ENCODE measurements around the gene NOXA1.

Gene NOXA1

DNA sequence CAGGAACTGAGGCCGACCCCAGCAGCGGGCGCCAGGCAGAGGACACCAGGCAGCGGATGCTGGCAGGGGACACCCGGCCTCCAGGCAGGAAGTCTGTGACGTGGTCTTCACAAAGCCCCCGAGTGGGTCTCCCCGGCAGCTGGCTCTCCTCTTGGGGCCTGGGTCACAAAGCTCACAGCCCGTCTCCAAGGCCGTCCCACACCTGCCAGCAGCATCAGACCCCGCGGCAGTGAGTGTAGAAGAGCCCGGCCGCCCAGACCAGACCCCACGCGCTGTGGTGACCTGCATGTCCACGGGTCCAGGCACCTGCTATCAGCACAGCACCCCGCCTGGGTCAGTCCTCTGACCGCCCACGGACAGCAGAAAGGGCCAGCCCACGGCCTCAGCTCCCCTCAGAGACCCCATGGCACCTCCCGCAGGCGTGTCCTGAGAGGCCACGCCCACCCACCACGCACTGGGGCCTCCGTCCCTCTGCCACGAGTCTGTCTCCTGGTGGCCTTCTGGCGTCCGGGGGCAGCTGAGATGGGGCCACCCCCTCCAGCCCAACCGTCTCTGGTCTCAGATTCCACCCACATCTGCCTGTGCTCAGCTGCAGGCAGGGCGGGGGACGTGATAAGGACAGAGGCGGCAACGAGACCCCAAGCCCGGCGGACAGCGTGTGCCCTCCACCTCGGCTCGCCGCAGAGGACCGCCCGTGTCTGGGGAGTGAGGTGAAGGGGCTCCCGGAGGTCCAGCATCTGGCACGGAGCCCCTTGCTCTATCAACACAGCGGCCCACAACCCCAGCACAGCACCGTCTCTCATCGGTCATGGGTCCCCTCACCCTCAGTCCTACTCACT is 34.4 kb upstream of the NOXA1 start:
- no peak for DNase-seq

DNA sequence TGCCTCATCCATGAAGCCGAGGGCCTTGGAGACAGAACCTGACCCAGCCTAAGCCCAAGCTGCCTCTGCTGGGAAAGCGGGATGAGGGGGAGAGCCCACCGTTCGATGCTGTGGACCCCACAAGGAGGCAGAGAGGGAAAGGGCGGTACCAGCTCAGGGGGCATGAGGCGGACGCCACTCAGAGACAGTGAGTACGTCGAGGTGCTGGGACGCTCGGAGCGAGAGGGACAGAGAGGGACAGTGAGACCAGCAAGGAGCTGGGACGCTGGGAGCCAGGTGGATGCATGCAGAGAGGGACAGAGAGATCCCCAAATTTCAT is 33.8 kb upstream of the NOXA1 start:
- no peak for DNase-seq

DNA sequence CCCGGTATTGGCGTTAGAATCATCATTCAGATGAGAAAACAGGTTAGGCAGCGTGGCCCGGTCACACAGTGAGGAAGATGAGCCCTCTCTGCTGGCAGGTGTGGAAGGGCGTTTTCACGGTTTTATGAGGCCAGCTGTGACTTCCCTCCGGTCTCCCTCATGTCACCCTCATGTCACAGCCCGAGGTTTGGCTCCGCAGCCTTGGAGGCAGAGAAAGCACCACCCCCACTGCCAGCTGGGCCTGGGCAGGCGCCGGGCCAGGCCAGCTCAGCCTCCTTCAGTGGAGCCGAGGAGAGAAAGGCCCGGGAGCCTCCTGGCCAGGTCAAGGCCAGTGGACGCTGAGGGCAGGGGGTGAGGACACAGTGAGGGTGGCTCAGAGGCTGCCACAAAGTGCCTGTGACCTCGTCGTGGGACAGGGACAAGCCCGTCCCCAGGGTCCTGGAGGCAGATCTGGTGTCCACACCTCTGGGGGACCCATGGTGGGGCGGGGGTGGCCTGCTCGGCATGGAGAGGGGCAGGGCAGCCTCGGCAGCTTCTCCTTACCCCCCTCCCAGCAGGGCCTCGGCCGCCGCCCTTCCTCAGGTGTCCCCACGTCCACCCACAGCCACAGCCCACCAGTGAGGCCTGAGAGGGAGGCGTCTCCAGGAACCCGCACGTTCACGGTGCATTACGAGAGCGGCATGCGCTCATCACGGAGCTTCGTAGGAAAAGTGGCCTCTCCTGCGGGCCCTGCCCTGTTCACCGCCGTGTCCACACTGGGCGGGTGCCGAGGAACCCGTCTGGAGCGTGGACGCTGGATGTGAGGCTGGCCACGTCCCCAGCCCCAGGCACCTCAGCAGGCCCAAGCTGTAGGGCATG is 32.4 kb upstream of the NOXA1 start:
- DNase-seq, result no peak

DNA sequence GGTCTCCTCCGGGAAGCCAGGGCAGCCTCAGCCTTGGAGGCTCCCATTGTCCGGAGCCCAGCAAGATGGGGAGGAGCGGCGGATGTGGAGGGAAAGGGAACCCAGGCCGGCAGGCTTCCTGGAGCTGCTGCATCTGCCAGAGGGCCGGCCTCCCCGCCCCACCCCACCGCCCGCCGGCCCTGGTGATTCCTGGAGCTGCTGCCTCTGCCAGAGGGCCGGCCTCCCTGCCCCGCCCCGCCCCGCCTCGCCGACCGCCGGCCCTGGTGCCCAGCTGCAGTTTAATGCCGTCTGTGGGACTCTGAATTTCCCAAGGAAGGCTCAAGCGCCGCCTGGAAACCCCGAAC is 31.8 kb upstream of the NOXA1 start:
- DNase-seq, result no peak

DNA sequence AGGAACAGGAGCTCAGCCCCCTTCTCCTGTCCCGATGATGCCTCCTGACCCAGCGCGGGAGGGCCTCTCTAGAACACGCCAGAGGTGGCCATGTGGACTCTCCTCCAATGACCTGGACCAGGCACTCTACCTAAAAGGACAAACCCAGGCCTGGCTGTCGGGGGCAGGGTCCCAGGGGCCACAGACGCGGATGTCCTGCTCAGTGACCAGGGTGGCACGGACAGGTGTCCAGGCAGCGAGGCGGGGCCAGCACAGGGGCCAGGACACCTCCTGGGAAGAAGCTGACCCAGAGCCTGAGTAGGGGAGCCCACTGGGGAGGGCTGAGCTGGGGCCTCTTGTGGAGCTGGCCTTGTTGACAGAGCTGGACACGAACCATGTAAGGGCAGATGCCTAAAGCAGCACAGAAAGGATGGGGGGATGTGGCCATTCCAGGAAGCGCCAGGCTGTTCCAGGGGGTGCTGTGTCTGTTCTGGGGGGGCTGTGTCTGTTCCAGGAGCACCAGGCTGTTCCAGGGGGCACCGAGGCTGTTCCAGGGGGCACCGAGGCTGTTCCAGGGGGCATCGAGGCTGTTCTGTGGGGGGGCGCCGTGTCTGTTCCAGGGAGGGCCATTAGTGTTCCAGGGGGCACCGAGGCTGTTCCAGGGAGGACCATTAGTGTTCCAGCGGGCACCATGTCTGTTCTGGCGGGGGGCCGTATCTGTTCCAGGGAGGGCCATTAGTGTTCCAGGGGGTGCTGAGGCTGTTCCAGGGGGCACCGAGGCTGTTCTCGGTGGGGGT is 30.8 kb upstream of the NOXA1 start:
- no peak for DNase-seq

DNA sequence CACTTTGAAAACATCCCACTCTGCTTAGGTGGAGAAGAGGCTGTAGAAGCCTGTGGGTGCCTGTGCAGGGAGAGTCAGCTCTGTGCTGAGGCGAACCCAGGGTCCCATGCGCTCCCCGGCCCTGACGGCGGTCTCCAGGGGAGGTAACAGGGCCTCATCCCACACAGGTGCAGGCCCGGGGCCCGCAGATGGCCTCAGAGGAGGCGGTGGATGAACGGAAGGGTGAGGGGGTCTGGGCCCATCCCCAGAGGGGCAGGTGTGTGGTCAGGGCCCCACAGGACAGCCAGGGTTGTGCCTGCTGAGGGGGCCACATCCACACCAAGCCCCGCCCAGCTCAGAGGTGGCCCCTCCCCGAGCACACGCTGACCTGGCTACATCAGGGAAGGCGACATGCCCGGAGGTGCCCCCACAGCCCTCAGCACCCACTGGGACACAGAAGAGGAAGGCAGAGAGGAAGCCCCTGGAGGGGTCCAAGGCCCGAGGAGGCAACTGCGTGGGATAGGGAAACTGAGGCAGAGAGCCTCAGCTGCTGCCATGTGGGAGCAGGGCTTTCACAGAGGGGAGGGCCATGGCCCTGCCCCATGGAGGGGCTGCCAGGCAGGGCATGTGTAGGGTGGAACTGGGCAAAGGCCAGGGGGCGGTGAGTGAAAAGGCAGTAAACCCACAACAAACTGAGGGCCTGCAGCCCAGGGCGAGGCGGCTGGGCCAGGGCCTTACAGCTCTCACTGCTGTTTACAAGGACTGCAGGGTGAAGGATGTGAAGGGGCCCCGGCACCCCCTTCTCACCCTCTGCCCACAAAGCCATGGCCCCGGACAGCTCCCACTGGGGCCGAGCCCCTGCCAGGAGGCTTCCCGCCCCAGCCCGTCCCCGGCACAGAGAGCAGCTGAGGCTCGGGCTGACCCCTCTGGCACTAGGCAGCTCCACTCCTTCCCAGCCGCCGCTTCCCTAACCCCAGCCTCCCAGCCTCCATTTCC is 29.7 kb upstream of the NOXA1 start:
- no peak for DNase-seq

DNA sequence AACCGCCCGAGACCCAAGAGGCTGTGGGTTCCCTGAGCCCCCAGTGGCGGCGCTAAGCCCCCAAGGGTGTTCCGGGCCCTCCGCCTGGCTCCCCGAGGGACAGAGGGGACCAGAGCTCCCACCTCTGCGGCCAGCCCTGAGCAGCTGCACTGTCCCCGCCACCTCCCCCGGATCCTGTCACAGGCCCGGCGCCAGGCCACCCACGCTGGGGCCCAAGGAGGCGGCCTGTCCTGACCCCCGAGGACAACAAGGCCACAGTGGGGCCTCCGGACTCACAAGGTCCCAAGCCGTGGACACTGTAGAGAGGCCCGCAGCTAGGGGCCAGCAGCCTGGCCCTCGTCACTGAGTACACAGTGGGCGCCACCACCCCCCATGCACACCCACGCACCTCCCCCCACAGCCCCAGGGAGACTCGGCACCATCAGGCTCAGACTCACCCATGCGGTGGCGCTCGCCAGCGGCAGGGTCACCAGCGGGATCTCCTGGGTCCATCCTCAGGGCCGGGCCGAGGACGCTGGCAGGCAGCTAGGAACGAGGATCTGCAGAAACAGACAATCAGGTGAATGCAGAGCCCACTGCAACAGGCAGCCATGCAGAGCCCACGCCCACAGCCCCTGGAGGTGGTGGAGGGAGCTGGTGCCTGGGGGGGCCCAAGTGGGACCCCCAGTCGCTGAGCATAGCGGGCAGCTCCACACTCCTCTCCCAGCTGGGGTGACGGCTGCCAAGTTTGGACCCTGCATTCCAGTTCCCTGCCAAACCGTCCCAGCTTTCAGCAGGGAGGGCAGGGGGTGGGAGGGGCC is 28.1 kb upstream of the NOXA1 start:
- DNase-seq, result no peak

DNA sequence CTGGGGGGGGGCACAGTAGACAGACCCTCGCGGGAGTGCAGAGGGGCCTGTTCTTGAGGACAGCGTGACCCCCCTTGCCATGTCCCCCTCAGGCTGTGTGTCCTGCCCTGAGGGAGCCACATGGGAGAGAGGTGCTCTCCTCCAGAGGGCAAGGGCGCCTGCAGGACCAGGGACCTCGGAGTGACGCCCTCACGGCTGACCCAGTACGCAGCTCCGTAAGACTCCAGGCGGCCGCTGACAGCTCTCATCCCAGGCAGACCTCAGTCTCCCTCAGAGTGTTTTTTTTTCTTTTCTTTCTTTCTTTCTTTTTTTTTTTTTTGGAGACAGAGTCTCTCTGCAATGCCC is 27.6 kb upstream of the NOXA1 start:
- DNase-seq, result no peak

DNA sequence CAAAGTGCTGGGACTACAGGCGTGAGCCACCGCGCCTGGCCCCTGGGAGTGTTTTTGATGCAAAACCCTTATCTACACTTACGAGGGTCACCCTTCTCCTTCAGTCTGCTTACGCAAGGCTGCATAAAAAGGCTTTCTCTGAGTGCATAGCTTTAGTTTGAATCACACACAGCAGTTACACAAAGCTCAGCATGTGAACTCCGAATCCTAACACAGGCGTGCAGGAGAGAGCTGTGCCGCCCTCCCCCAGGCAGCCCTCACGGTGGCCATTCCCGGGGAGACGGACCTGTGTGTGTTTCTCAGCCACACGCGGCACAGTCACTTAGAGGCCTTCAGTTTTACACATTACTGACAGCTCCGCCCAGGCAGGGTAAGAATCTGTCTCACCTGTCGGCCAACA is 27.0 kb upstream of the NOXA1 start:
- no peak for DNase-seq

DNA sequence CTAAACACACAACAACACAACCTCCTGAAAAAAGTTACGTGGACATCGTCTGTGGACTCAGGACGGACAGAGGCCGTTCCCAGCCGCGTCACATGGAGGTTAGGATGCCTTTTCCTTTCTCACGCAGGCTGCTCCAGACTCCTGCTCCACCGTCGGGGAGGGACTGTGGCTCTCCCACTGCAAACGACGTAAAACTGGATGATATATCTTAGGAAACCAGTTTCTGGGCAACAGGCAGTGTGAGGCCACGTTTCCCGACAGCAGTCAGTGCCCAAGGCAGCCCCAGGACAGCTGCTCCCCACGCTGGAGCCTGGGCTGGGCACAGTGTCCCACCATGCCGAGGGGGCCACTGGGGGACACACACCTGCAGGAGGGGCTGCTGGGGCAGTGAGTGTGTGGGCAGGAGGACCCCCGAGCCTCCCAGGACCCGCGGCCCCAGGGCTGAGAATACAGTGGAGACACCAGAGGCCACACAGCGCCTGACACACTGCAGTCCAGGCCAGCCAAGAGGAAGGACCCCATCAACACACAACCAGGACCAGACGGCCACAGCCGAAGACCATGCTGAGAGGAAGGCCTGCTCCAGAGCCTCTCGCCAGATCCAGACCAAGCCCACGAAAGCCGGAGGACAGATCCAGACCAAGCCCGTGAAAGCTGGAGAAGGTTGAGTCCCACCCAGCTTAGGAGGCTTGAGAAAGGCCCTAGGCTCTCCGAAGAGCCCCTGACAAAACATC is 26.4 kb upstream of the NOXA1 start:
- DNase-seq, result no peak

DNA sequence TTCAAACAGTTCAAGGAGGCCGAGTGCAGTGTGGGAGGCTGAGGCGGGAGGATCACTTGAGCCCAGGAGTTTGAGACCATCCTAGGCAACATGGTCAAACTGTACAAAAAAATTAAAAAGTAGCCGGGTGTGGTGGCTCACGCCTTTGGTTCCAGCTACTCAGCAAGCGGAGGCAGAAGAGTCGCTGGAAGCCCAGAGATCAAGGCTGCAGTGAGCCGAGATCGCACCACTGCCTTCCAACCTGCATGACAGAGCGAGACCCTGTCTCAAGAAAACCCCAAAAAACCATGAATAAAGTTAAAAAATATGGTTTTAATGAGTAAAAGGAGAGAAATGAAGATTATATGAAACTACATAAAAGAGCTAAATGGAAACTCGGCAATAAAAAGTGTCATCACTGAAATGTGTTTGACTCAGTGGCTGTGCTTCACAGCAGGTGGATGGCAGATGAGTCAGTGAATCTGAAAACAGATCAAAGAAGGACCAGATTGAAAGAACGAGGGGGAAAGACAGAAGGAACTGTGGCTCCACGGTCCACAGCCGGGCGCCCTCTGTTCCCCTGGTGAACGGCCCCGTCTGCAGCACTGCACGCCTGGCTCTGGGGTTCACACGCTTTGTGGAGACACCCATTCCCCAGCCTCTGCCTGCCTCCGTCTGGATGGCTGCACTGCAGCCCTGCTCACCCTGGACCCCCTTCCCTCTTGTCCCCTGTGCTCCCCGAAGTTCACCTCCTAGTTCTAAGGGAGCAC is 25.3 kb upstream of the NOXA1 start:
- DNase-seq, result peak in 1 of 2 experiments; percentile 27

DNA sequence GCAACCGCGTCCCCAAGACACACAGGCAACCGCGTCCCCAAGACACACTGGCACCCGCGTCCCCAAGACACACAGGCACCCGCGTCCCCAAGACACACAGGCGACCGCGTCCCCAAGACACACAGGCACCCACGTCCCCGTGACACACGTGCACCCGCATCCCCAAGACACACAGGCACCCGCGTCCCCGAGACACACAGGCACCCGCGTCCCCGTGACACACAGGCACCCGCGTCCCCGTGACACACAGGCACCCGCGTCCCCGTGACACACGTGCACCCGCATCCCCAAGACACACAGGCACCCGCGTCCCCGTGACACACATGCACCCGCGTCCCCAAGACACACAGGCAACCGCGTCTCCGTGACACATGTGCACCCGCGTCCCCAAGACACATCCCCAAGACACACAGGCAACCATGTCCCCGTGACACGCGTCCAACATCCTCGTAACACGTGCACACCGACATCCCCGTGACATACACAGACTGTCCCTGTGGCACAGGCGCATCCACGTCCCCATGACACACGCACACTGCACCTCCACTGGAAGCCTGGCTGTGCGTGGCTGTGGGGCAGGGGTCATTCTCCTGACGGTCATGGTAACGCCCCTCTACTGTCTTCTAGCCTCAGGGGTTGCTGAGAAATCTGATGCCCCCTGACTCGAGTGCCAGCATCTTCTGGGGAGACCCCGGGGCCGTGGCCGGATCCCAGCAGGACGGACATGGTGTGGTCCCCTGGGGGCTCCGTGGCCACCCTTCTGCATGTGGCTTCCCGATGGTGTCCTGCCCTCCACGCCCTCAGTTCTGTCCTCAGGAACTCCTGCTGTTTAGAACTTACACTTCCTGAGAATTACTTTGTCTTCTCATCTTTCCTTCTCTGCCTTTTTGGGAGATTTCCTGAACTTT is 24.4 kb upstream of the NOXA1 start:
- no peak for DNase-seq

DNA sequence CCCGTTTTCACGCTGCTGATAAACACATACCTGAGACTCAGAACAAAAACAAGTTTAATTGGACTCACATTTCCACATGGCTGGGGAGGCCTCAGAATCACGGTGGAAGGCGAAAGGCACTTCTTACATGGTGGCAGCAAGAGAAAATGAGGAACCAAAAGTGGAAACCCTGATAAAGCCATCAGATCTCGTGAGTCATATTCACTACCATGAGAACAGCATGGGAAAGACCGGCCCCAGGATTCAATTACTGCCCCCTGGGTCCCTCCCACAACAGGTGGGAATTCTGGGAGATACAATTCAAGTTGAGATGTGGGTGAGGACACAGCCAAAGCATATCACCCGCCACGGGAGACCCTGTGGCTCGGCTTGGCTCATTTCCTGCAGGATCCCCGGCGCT is 20.4 kb upstream of the NOXA1 start:
- no peak for DNase-seq

DNA sequence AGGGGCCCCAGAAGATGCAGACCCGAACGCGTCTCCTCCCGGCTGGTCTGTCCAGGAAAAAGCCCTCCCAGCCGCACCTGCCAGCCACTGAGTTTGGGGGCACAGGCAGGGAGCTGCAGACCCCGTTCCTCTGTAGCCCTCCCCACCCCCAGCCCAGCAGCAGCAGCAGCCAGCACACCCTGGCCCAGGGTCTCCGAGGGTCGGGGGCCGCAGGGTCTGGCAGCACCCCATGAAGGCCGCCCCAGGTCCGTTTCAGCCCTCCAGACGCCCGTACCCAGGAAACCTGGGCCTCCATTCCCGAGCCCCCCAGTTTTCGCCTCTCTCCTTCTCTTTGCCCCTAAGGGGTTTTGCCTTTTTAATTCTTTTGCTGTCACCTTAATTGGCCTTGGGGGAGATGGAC is 19.9 kb upstream of the NOXA1 start:
- DNase-seq, result no peak

DNA sequence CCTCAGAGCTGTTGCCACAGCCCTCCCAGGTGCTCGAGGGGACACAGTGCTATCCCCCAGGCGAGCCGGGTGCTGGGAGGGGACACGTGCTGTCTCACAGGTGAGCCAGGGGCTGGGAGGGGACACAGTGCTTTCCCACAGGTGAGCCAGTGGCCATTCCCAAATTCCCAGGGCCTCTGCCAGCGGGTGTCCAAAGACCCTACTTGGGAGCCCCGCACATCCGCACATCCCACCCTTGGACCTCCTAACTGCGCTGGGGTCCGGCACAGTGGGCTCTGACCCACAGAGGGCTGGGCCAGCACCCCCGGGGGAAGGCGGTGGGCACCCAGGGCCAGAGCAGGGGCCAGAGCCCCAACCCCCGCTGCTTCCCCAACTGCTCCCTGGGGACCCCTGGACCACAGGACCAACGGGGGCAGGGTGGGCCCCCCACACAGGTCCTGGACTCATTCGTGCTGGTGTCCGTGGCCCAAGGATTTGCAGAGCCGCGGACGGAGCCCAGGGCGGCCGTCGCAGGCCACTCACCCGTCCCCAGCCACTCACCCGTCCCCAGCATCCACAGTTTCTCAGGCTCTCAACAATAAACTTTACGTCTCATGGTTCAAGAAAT is 18.1 kb upstream of the NOXA1 start:
- DNase-seq, result no peak

DNA sequence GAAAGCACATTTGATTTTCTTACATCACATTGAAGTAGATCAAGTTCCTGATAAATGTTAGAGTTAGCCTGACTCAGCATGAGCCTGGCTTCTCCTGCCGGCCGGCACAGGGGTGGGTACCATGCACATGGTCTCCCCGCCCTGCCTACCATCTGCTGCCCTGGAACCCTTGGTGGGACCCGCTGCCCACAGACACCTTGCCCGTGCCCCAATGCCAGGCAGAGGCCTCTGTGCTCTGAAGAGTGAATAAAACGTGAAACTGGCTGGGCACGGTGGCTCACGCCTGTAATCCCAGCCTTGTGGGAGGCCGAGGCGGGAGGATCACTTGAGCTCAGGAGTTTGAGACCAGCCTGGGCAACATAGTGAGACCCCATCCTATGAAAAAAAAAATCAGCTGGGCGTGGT is 17.5 kb upstream of the NOXA1 start:
- DNase-seq, result no peak

DNA sequence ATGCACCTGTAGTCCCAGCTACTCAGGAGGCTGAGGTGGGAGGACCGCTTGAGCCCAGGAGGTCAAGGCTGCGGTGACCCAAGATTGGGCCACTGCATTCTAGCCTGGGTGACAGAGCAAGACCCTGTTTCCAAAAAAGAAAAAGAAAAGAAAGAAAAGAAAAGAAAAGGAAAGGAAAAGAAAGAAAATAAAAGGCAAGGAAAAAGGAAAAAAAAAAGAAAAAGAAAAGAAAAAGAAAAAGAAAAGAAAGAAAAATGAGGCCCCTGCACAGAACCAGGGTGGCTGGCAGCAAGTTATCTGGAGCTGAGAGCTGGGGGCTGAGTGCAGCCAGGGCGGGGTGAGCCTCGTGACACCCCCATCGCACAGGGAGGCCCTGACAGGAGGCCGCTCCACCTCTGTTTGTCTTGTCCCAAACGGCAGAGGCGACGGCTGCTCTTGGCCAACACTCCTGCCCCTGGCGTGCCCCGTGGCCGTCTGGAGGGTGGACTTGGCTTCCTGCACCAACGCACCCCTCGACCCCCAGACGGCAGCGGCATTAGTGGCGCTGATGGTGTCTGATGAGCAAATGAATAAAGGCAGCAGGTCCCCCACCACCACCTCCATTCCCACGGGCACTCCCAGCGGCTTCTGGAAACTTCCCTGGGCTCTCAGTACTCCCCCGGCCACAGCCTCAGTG is 17.0 kb upstream of the NOXA1 start:
- DNase-seq, result no peak

All from stimulated activated CD4-positive, alpha-beta T cell treated with anti-CD3 and anti-CD28 coated beads, Interleukin-4, amount 100 ng/mL, for 4 hours (primary cell).